NT2/D1 (cell line): ENCODE results near the gene NFKBIA.

Experiments
- DNase-seq: peaks from one replicate; pipeline ENCODE4 v3.0.0-alpha.2; 2011; ENCODE audit warnings: low read depth, low spot score
- H3K27me3 ChIP-seq: 2 replicates; pipeline ENCODE4 v1.6.0; 2011; ENCODE audit warnings: mild to moderate bottlenecking; ENCODE audit not compliant: insufficient read length, insufficient read depth
- H3K36me3 ChIP-seq: 2 replicates; pipeline ENCODE4 v1.6.1; 2011; ENCODE audit warnings: mild to moderate bottlenecking, low read length, mixed read lengths; ENCODE audit not compliant: insufficient read depth, insufficient read length
- H3K4me1 ChIP-seq: 2 replicates; pipeline ENCODE4 v1.5.1; 2011; ENCODE audit not compliant: insufficient read depth, insufficient read length
- H3K4me3 ChIP-seq: 2 replicates; pipeline ENCODE4 v1.5.1; 2011; ENCODE audit warnings: low read depth; ENCODE audit not compliant: insufficient read length
- H3K9ac ChIP-seq: 2 replicates; pipeline ENCODE4 v1.6.0; 2011; ENCODE audit warnings: low read depth; ENCODE audit not compliant: insufficient read length
- H3K9me3 ChIP-seq: 2 replicates; pipeline ENCODE4 v1.5.1; 2011; ENCODE audit warnings: mild to moderate bottlenecking, low read length; ENCODE audit not compliant: insufficient read depth
- SUZ12 ChIP-seq: IDR thresholded peaks from 2 replicates; pipeline ENCODE4 v1.6.1; 2011; ENCODE audit not compliant: insufficient read length, insufficient read depth; ENCODE audit errors: extremely low read depth
- YY1 ChIP-seq: IDR thresholded peaks from 2 replicates; pipeline ENCODE4 v1.6.1; 2011; ENCODE audit not compliant: insufficient read length, insufficient read depth
- ZNF274 ChIP-seq: IDR thresholded peaks from 2 replicates; pipeline ENCODE4 v1.6.1; 2011; ENCODE audit warnings: mild to moderate bottlenecking, low read depth, low read length

The NFKBIA gene

GRCh38 chr14:35388656-35389314 lies 15.8 kb downstream of the NFKBIA start:
- H3K36me3 ChIP-seq = no peaks in the 10 kb centered on the region
- no peak overlapping the region for H3K9ac ChIP-seq

GRCh38 chr14:35387713-35388579 lies 16.6 kb downstream of the NFKBIA start:
- Histone ChIP-seq H3K27me3 (no peaks in the 10 kb centered on the region), H3K9ac (no peak overlapping the region), H3K4me1 (peaks cover 12% of the 10 kb centered on the region), H3K4me3 (no peak overlapping the region), H3K36me3 (no peaks in the 10 kb centered on the region), H3K9me3 (no peaks in the 10 kb centered on the region)
- TF ChIP-seq ZNF274 (no peak), SUZ12 (no peak), YY1 (no peak)
- DNase-seq = no peak

More at GRCh38 chr14:35388656-35389314, 15.8 kb downstream of the NFKBIA start:
- H3K4me3 ChIP-seq = no peak overlapping the region
- H3K9me3 ChIP-seq = no peaks in the 10 kb centered on the region
- H3K4me1 ChIP-seq = peaks cover 12% of the 10 kb centered on the region
- TF ChIP-seq SUZ12 (no peak), ZNF274 (no peak)
- no peaks in the 10 kb centered on the region for H3K27me3 ChIP-seq
- no peak for DNase-seq

GRCh38 chr14:35387219-35387618 lies 17.3 kb downstream of the NFKBIA start:
- Histone ChIP-seq H3K4me3 (no peak overlapping the region), H3K9ac (no peak overlapping the region), H3K27me3 (no peaks in the 10 kb centered on the region), H3K4me1 (peaks cover 12% of the 10 kb centered on the region), H3K36me3 (no peaks in the 10 kb centered on the region), H3K9me3 (no peaks in the 10 kb centered on the region)
- DNase-seq = no peak
- no peak for TF ChIP-seq YY1
- no peak for TF ChIP-seq ZNF274
- no peak for TF ChIP-seq SUZ12

- Histone ChIP-seq H3K36me3 (no peaks in the 10 kb centered on the region), H3K4me1 (peaks cover 12% of the 10 kb centered on the region), H3K4me3 (no peak overlapping the region), H3K9ac (no peak overlapping the region), H3K27me3 (no peaks in the 10 kb centered on the region), H3K9me3 (no peaks in the 10 kb centered on the region)
- no peak for DNase-seq
- no peak for TF ChIP-seq ZNF274
- no peak for TF ChIP-seq SUZ12
- TF ChIP-seq YY1 = no peak
Measured at GRCh38 chr14:35386673-35387125, 17.9 kb downstream of the NFKBIA start.

- TF ChIP-seq SUZ12 = no peak
- no peak for TF ChIP-seq ZNF274
- no peak for TF ChIP-seq YY1
- no peak overlapping the region for H3K9ac ChIP-seq
- no peak for DNase-seq
Measured at GRCh38 chr14:35385042-35385839, 19.3 kb downstream of the NFKBIA start.

GRCh38 chr14:35384455-35385041 lies 20.0 kb downstream of the NFKBIA start:
- no peaks in the 10 kb centered on the region for H3K27me3 ChIP-seq
- no peaks in the 10 kb centered on the region for H3K36me3 ChIP-seq
- H3K4me3 ChIP-seq = no peak overlapping the region
- H3K9ac ChIP-seq = no peak overlapping the region
- TF ChIP-seq ZNF274 (no peak), YY1 (no peak), SUZ12 (no peak)
- DNase-seq = no peak
- peaks cover 8% of the 10 kb centered on the region for H3K4me1 ChIP-seq
- H3K9me3 ChIP-seq = no peaks in the 10 kb centered on the region

More at GRCh38 chr14:35385042-35385839, 19.3 kb downstream of the NFKBIA start:
- Histone ChIP-seq H3K4me1 (peaks cover 8% of the 10 kb centered on the region), H3K4me3 (no peak overlapping the region), H3K9me3 (no peaks in the 10 kb centered on the region), H3K36me3 (no peaks in the 10 kb centered on the region), H3K27me3 (no peaks in the 10 kb centered on the region)
